GM12801 (cell line): ENCODE measurements around the gene TSEN15.

Source experiments
- TF ChIP-seq, protein P1 (sequence below): IDR thresholded peaks from one replicate; pipeline ENCODE4 v1.5.1; 2011; ENCODE audit warnings: control low read depth; ENCODE audit not compliant: insufficient read length; ENCODE audit errors: extremely low read depth

Gene TSEN15

DNA sequence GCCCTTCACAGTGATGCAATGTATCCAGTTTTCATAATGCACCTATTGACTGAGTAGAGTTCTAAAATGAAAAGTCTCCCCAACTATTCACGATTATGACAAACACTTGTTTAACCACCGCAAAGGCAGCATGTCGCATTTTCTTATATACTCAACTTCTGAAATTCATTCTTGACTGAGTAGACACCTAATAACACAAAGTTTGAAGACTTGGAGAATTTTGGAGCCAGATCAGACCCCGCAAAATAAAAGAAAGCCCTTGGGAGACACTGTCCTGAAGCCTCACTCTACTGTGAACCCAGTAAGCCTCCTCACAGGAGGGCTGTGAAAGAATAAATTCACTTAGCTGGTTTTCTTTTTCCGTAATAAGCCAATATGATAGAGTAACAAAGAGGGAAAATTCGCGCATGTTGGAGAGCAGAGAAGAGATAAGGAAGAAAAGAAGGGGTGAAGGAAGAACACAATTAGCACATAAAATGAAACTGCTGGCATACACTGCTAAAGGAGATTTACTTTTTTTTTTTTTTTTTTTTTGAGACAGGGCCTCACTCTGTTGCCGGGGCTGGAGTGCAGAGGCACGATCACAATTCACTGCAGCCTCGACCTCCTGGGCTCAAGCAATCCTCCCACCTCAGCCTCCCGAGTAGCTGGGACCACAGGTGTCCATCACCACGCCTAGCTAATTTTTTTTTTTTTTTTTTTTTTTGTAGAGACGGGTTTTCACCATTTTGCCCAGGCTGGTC, 13.5 kb upstream of the TSEN15 start:
- TF ChIP-seq, protein P1, sequence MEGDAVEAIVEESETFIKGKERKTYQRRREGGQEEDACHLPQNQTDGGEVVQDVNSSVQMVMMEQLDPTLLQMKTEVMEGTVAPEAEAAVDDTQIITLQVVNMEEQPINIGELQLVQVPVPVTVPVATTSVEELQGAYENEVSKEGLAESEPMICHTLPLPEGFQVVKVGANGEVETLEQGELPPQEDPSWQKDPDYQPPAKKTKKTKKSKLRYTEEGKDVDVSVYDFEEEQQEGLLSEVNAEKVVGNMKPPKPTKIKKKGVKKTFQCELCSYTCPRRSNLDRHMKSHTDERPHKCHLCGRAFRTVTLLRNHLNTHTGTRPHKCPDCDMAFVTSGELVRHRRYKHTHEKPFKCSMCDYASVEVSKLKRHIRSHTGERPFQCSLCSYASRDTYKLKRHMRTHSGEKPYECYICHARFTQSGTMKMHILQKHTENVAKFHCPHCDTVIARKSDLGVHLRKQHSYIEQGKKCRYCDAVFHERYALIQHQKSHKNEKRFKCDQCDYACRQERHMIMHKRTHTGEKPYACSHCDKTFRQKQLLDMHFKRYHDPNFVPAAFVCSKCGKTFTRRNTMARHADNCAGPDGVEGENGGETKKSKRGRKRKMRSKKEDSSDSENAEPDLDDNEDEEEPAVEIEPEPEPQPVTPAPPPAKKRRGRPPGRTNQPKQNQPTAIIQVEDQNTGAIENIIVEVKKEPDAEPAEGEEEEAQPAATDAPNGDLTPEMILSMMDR: no peak

DNA sequence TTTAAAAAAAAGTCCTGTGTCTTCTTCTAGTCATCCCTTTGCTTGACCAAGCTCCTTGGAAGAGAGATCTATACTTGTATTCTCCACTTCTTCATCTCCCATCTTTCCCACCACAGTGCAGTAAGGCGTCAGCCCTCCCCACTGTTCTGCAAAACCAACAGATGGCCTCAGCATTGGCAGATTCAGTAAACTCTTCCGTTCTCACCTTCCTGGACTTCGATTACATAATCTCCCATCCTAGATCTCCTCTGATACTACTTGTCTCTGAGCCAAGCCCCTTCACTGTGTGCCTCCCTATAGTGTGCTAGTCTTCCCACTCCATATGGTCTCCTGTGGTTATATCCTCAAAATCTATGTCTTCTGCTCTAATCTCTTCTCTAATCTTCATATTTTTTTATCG, 12.4 kb upstream of the TSEN15 start:
- TF ChIP-seq, protein P1: no peak

DNA sequence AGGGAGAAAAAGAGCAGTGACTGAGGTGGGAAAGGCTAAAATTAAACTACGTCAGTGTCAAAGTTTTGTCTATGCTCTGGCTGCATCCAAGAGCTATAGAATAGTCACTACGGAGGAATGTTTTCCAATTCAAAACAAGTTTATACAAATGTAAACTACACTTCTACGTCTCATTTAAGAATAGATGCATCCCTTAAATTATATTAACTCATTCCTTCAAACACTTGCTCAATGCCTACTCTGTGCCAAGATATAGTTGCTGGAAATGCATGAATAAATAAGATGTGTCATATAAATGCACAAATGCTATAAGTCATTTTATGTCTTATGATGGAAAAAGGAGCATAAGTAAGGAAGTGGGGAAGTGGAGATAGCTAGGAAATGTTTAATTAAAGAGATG, 9.8 kb upstream of the TSEN15 start:
- TF ChIP-seq, protein P1: no peak

GRCh38 chr1:184044603-184045376, 6.7 kb upstream of the TSEN15 start:
- TF ChIP-seq, protein P1: no peak

DNA sequence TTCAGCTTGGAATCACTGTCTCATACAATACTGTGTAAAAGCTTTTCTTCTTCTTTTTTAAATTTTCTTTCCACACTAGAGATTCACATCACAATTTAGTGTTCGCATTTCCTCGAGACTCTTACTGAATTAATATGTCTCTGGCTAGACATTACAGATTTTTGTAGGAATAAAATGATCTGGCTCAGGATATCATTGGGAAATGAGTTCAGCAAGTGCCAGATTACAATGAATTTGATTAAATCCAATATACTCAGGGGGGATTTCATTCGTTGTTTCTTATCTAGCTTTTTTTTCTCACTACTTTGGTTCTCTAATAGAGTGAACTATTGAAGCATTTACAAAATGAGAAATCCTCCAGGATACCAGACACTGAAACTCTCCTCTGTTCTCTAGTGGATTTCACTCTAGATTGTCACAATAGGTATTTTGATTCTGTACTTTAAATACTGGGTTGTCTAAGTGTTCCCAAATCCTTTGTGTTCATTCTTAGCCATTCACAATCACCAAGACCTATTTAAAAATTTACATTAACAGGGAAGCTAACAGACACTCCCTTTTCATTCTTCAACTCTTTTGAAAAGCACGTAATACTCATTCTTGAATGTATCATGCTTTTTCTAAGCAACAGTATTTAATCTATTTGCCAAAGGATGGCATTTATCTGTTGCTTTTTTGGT, 2.8 kb upstream of the TSEN15 start:
- TF ChIP-seq, protein P1: no peak

DNA sequence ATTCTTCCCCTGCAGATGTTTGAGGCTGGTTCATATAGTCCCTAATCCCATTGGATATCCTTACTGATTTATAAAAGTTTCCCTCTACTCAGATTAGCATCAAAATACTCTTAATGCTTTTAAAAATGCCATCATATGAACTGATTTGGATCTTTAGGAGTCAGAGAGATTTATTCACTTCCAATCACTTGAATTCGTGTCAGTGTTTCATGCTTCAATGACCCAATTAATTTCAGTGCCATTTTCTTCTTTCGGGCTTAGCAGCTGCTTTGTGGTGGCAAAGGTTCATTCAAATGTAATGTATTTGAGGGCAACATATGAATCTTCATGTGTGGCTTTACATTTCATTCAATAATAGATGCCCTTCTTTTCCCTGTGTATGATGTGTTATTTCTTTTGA, 2.2 kb upstream of the TSEN15 start:
- TF ChIP-seq, protein P1: no peak

GRCh38 chr1:184049836-184050468, 1.6 kb upstream of the TSEN15 start:
- TF ChIP-seq, protein P1: no peak
